Astrocyte of the spinal cord (primary cell): ENCODE data around the gene NUTM1.
"Not testable (repeated sequence)": the region's sequence is repeated elsewhere in the genome, so short reads cannot be mapped to it uniquely, and the experiment has no call there.

Experiments
- DNase-seq: peaks from one replicate; pipeline ENCODE4 v3.0.0; 2011; ENCODE audit warnings: low read depth, low spot score
- H3K4me3 ChIP-seq: 2 replicates; pipeline ENCODE4 v1.5.1; 2011; ENCODE audit warnings: low read depth, mild to moderate bottlenecking, low read length, moderate library complexity
- in situ Hi-C: cut with HindIII; loops from 2 replicates; pipeline ENCODE4 v1.10.0; 2017; ENCODE audit warnings: low sequenced_read_pairs
- TF ChIP-seq, protein P1 (sequence below): IDR thresholded peaks from 2 replicates; pipeline ENCODE4 v1.5.1; 2012; ENCODE audit warnings: low read depth, mild to moderate bottlenecking, low read length, inconsistent platforms

NUTM1 gene

DNA sequence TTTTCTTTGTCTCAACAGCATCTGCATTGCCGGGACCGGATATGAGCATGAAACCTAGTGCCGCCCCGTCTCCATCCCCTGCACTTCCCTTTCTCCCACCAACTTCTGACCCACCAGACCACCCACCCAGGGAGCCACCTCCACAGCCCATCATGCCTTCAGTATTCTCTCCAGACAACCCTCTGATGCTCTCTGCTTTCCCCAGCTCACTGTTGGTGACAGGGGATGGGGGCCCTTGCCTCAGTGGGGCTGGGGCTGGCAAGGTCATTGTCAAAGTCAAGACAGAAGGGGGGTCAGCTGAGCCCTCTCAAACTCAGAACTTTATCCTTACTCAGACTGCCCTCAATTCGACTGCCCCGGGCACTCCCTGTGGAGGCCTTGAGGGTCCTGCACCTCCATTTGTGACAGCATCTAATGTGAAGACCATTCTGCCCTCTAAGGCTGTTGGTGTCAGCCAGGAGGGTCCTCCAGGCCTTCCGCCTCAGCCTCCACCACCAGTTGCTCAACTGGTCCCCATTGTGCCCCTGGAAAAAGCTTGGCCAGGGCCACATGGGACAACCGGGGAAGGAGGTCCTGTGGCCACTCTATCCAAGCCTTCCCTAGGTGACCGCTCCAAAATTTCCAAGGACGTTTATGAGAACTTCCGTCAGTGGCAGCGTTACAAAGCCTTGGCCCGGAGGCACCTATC lies 5.0 kb downstream of the NUTM1 start:
- in situ Hi-C loops: no loop called here
- TF ChIP-seq, protein P1, sequence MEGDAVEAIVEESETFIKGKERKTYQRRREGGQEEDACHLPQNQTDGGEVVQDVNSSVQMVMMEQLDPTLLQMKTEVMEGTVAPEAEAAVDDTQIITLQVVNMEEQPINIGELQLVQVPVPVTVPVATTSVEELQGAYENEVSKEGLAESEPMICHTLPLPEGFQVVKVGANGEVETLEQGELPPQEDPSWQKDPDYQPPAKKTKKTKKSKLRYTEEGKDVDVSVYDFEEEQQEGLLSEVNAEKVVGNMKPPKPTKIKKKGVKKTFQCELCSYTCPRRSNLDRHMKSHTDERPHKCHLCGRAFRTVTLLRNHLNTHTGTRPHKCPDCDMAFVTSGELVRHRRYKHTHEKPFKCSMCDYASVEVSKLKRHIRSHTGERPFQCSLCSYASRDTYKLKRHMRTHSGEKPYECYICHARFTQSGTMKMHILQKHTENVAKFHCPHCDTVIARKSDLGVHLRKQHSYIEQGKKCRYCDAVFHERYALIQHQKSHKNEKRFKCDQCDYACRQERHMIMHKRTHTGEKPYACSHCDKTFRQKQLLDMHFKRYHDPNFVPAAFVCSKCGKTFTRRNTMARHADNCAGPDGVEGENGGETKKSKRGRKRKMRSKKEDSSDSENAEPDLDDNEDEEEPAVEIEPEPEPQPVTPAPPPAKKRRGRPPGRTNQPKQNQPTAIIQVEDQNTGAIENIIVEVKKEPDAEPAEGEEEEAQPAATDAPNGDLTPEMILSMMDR: no peak
- no peak for DNase-seq
- H3K4me3 ChIP-seq: no peak overlapping the region

- in situ Hi-C loops: no loop called here
- no peak for DNase-seq
- H3K4me3 ChIP-seq: no peak overlapping the region
- TF ChIP-seq, protein P1: no peak
Measured at GRCh38 chr15:34348735-34349300, 5.7 kb downstream of the NUTM1 start.

GRCh38 chr15:34349769-34350168 lies 6.7 kb downstream of the NUTM1 start:
- no peak for DNase-seq
- no peak overlapping the region for H3K4me3 ChIP-seq
- TF ChIP-seq, protein P1: no peak
- in situ Hi-C loops: no loop called here

- H3K4me3 ChIP-seq, DNase-seq, in situ Hi-C loops: not testable (repeated sequence)
Measured at GRCh38 chr15:34352996-34353395, 9.9 kb downstream of the NUTM1 start.

DNA sequence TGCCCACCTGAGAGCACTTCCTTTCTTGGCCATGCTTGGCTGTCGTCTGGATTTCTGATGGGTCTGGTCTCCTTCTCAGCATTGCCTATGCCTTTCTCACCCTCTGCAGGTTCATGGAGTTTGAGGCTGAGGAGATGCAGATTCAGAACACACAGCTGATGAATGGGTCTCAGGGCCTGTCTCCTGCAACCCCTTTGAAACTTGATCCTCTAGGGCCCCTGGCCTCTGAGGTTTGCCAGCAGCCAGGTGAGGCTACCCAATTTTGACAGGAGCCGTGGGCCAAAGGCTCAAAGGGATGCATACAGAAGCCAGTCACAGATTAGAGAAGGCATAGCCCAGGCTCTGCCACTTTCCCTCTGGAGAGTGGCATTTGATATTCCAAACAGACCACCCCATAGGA lies 10.5 kb downstream of the NUTM1 start:
- DNase-seq: no peak
- H3K4me3 ChIP-seq: no peak overlapping the region
- in situ Hi-C loops: no loop called here
- TF ChIP-seq, protein P1: no peak

DNA sequence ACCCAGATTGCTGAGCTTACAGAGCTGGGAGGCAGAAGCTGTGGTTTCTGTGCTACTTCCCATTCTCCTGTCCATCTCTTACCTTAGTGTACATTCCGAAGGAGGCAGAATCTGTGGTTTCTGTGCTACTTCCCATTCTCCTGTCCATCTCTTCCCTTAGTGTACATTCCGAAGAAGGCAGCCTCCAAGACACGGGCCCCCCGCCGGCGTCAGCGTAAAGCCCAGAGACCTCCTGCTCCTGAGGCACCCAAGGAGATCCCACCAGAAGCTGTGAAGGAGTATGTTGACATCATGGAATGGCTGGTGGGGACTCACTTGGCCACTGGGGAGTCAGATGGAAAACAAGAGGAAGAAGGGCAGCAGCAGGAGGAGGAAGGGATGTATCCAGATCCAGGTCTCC lies 11.2 kb downstream of the NUTM1 start:
- no peak overlapping the region for H3K4me3 ChIP-seq
- in situ Hi-C loops: no loop called here
- TF ChIP-seq, protein P1: no peak

GRCh38 chr15:34355241-34355640 lies 12.1 kb downstream of the NUTM1 start:
- no peak overlapping the region for H3K4me3 ChIP-seq
- DNase-seq: no peak
- TF ChIP-seq, protein P1: no peak
- in situ Hi-C loops: no loop called here

More for the DNA sequence above, 11.2 kb downstream of the NUTM1 start:
- DNase-seq: no peak
